Neural progenitor cell (in vitro differentiated cells): ENCODE results near the gene PIP5K1B.

Experiments
- CTCF ChIP-seq: fragments of 200-600 bp; sonication (generic); IDR thresholded peaks from 2 replicates; pipeline ENCODE4 v1.5.1; 2017; ENCODE audit warnings: antibody characterized with exemption, mild to moderate bottlenecking
- EZH2phosphoT487 ChIP-seq: fragments of 200-600 bp; sonication (generic); IDR thresholded peaks from 2 replicates; pipeline ENCODE4 v1.6.1; 2017; ENCODE audit warnings: antibody characterized with exemption

GRCh38 chr9:68697851-68698250 lies 7.2 kb upstream of the PIP5K1B start:
- TF ChIP-seq CTCF, result no peak
- no peak for TF ChIP-seq EZH2phosphoT487
